ENCODE data around the gene MED25.
"Not testable (repeated sequence)": the region's sequence is repeated elsewhere in the genome, so short reads cannot be mapped to it uniquely, and the experiment has no call there.

Gene MED25

DNA sequence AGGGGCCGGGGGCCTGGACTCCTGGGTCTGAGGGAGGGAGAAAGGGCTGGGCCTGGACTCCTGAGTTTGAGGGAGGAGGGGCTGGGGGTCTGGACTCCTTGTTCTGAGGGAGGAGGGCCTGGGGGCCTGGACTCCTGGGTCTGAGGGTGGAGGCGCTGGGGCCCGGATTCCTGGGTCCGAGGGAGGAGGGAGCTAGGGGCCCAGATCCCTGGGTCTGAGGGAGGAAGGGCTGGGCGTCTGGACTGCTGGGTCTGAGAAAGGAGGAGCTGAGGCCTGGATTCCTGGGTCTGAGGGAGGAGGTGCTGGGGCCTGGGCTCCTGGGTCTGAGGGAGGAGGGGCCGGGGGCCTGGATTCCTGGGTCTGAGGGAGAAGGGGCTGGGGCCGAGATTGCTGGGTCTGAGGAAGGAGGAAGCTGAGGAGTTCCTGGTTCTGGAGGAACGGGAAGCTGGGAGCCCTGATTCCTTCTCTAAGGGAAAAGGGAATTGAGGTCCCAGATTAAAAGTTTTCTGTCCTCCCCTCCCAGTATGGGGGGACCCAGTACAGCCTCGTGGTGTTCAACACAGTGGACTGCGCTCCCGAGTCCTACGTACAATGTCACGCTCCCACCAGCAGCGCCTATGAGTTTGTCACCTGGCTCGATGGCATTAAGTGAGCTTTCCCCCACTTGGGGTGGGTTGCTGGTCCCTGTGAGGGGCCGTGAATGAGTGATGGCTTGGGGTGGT is 721 bp downstream of the MED25 start:
- no peak for DNase-seq

DNA sequence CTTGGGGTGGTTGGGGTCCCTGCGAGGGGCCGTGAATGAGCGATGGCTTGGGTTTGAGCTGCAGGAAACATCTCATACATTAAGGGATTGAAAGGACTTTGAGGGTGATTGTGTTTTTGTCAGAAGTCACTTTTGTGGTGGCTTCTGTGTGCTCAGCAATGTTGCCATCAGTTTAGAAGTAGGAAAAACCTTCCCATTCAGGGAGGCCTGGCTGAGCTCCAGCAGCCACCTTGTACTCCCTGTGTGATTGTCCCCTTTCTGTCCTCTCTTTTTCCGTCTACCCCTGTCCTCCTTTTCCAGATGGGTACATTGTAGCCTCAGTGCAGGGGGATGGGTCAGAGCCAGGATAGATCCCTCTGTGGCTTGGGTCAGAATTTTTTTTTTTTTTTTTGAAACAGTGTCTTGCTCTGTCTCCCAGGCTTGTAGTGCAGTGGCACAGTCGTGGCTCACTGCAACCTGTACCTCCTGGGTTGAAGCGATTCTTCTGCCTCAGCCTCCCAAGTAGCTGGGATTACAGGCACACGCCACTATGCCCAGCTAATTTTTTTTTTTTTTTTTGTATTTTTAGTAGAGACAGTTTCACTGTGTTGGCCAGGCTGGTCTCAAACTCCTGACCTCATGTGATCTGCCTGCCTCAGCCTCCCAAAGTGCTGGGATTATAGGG is 1.5 kb downstream of the MED25 start:
- DNase-seq: not testable (repeated sequence)

DNA sequence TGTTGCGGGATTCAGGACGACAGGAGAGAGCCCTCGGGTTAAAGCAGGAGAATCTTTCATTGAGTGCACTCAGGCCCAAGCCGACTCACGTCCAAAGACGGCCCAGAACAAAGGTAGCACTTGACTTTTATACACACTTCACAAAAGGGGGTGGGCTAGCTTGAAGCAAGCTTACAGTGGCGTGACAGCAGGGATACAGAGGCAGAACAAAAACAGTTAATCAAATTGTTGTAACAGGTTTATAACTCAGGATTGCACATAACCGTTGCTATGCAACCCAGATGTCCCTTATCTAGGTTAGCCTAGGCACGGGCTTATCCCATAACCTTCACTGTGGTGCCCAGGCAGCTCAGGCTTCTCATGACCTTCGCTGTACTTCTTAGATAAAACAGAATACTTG is 2.0 kb downstream of the MED25 start:
- DNase-seq: no peak

DNA sequence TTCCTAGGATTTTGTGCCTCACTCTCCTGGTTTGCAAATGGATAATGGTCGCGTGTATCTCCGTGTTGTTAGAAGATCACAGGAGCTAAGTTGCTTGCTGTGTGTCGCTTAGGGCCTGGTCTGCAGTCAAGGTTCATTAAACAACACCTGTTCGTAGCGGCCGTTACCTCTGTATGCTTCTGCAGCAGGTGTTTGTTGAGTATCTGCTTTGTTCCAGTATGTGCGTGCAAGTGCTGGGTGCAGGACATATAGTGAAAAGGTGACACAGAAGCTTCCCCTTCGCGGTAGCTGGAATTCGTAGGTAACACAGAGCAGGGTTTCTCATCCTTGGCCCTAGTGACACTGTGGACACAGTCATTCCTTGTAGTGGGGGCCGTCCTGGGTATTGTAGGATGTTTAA is 5.4 kb downstream of the MED25 start:
- DNase-seq: no peak

DNA sequence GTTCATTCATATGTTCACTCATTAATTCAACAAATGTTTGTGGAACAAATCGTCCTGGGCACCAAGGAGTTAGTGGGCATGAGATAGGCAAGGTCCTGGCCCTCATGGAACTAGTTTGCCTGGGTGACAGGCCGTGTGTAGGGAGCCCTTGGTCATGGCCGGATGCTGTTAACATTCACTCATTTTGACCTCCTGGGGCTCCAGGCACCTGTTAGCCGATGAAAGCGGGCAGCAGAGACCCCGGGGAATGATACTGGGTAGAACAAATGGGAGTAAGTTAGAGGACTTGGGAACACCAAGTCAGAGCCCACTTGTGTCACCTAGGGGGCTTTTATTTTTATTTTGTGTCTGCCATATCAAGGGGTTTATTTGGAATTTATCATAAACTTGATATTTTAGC is 6.6 kb downstream of the MED25 start:
- no peak for DNase-seq

DNA sequence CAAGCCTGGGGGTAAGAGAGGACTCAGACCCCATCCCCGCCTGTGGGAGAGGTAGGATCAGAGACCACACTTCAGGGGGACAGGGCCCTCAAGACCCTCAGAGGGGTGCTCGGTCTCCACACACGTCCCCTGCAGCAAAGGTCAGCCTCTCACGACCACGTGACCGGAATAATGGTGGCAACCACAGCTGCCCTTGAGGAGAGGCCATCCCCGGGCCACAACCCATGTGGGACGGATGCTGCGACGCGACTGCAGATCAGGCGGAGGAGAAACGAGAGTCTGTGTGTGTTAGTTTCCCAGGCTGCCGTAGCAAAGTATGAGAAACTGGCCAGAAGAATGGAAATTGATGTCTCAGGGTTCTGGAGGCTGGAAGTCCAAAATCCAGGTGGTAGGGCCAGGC is 8.9 kb downstream of the MED25 start:
- no peak for DNase-seq

DNA sequence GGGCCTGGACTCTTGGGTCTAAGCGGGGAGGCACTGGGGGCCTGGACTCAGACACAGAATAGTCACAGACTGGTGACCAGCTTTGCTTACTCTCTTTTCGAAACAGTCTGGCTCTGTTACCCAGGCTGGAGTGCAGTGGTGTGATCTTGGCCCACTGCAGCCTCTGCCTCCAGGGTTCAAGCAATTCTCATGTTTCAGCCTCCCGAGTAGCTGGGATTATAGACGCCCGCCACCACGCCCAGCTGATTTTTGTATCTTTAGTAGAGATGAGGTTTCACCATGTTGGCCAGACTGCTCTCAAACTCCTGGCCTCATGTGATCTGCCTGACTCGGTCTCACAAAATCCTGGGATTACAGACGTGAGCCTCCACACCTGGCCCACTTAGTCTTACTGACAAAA is 11.1 kb downstream of the MED25 start:
- DNase-seq: no peak

DNA sequence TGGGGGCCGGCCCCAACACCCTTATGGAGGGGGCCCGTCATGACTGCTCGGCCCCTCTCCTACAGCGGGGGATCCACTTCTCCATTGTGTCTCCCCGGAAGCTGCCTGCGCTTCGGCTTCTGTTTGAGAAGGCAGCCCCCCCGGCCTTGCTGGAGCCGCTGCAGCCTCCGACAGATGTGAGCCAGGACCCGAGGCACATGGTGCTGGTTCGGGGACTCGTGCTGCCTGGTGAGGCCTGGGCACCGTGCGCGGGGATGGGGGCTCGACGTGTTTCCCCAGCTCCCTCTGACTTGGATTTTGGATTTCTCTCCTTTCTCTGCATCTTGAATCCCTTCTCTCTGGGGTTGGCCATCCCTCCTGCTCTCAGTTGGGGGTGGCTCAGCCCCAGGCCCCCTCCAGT is 11.6 kb downstream of the MED25 start:
- no peak for DNase-seq

DNA sequence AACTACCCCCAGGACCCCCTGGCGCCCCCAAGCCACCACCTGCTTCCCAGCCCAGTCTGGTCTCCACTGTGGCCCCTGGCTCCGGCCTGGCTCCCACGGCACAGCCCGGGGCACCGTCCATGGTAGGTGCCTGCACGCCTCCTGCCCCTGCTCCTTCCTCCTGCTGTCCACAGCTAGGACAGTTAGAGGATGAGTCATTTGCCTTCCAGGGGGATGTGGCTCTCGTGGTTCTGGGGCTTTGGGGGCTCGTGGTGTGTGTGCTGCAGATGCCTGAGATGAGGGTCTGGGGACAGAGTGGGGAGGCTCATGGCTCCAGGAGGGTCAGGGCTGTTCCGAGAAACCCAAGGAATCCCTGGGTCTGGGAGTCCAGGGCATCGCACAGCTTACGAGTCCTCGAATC is 12.7 kb downstream of the MED25 start:
- DNase-seq: no peak

DNA sequence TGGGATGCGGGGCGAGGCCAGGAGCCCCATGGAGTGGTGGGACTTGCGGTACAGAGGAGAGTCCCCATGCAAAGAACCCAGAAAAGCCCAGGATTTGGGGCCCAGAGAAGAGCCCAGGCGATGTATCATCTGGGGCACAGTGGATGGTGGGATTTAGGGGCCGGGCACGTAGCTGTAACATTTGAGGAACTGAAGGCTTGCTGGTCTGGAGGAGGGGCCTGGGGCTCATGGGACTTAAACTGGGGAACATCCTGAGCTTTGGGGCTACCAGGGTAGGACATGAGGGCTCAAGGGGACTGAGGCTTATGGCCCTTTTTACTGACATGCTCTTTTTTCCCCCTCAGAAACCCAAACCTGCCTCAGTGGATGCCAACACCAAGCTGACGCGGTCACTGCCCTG is 13.5 kb downstream of the MED25 start:
- DNase-seq: no peak

DNA sequence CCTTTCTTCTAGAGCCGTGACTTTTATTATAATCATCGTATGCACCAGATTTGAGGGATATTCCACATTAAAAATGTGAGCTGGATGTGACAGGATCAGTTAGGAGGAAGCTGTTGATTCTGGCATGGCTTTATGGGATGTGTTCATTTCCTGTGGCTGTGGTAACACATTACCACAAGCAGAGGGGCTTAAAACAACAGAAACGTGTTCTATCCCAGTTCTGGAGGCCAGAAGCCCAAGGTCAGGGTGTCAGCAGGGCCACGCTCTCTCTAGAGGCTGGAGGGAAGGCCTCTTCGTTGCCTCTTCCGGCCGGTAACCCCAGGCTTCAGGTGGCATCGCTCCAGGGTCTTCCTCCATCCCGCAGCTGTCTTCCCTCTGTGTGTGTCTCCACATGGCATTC is 14.5 kb downstream of the MED25 start:
- DNase-seq: no peak

DNA sequence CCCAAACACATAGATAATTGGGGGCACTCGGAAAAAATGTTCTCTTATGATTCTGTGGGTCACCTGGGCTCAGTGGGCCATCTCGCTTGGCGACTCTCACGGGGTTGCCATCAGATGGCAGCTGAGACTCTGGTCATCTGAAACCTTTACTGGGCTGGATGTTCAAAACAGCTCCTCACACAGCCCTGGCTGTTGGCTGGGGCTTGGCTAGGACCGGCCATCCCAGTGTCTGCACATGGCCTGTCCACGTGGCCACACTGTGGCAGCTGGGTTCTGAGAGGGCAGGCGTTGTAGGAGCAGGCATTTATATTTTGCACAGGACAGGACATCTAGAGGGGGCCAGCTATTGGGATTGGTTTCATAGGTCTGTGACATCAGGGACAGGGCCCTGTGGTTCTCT is 15.5 kb downstream of the MED25 start:
- no peak for DNase-seq

DNA sequence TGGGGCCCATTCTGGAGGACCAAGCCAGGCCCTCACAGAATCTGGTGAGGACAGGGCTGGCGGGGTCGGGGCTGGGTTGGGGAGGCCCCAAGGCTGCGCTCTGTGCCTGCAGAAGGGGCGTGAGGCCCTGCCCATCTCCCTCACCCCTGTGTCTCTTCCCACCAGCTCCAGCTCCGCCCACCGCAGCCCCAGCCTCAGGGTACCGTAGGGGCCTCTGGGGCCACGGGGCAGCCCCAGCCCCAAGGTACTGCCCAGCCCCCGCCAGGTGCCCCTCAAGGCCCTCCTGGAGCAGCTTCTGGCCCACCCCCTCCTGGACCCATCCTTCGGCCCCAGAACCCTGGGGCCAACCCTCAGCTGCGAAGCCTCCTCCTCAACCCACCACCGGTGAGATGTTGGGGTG is 17.5 kb downstream of the MED25 start:
- no peak for DNase-seq

DNA sequence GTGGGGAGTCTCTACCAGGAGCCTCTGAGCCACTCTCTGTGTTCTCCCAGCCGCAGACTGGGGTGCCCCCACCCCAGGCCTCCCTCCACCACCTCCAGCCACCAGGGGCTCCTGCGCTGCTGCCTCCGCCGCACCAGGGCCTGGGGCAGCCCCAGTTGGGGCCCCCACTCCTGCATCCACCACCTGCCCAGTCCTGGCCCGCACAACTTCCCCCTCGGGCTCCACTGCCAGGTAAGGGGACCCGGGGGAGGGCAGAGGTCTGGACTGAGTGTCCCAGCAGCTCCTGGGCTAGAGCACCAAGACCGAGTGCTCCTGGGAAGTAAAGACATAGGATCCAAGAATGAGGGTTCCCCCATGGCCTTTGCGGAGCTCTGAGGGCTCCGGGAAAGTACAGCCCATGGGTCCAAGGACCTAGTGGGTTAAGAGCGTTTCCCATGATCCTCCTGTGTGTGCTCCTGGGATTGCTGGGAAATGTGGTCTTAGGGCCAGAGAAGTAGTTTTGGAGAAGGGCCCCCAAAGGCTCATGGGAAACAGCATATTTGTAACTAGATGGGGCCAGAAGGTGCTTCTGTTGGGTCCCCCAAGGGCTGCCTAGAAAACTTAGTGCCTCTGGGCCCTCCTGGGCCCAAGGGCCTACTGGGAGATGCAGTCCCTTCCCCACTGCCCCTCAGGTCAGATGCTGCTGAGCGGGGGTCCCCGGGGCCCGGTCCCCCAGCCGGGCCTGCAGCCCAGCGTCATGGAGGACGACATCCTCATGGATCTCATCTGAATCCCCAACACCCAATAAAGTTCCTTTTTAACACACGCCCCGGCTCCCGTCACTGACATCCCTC is 18.3 kb downstream of the MED25 start:
- DNase-seq: no peak

DNA sequence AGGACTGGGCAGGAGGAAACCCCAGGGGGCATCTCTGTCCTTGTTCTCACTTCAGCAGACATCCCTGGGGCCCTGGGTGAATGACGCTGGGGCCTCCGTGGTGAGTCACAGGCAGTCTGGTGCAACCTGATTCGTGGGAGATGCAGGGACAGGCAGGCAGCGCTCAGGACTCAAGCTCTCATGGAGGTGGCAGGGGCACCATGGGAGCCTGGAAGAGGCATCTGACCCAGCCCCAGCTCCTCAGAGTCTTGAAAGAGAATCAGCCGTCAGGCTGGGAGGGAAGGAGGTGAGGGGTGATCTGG is 18.9 kb downstream of the MED25 start:
- no peak for DNase-seq

DNA sequence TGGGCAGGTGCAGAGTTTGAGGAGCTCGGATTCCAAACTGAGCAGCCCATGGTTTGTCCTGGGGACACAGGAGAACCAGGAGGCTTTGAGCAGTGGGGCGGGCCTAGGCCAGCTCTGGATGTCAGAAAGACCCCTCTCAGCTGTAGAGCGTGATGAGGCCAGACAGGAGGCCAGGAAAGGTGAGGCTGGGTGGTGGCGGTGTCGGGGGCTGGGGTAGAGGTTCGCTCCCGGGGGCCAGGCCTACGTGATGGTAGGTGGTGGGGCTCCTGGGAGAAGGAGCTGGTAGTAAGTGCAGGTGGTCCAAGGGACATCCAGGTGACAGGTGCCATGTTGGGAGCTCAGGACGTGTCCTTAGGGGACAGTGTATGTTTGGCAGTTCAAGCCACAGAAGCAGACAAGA is 19.3 kb downstream of the MED25 start:
- DNase-seq: no peak

DNA sequence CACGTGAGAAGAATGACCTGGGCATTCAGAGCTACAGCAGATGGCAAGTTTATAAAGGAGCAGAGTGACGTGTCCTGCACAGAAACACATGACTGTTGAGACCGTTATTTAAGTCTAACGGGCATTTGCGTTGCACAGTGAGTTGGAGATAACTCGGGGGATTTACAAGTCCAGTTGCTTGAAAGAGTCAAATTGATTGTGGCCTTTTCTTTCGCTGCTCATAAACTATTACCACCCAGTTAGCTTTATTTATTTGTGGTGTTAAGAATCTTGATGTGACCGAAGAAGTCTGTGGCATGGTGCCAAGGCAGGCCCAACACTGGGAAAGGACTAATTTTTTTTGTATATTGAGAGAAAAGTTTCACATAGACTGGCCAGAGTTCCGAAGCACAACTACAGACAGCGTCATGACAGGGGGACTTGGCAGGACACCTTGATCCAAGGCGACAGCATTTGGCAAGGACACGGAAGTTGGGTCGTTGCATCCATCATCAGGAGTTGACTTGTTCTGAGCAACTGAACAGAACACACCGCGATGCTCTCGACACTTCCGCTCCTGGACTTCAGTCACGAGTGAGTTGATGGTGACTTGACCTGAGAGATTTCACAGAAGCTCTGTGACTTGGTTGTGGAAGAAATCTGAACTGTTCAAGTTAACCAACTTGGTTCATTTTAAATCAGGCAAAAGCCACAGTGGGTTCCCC is 20.9 kb downstream of the MED25 start:
- no peak for DNase-seq

DNA sequence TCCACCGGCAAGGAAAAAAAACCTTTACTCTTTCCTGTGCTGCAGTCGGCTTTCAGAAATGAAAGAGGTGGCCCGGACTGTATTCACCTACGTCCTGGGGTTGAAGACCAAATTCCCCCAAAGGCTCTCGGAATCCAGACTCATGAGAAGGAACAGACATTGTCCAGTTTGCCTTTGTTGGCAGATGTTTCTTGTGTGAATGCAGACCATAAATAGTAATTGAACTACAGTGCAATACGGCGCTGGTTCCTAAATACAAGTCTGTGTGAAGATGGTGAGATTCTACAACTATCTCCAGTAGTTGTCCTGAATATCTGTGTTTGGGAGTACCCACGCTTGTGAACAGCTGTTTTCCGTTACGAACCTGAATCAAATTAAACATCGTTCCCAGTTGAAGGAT is 21.6 kb downstream of the MED25 start:
- DNase-seq: no peak

DNA sequence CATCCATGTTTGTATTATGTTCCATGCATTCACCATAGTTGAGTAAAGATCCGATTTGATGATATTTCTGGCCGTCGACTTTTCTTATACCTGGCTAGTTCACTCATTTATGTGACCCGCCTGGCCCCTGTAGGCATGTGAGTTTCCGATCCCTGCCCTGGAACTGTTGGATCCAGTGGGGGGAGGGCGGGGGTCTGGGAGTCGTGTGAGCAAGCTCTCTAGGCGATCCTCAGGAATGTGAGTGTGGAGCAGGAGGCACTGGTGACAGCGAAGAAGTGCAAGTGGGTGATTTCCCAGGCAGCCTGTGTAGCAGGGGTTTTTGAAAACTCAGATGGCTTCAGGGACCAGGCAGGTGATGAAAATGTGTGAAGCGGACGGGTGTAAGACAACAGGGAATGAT is 22.2 kb downstream of the MED25 start:
- no peak for DNase-seq

DNA sequence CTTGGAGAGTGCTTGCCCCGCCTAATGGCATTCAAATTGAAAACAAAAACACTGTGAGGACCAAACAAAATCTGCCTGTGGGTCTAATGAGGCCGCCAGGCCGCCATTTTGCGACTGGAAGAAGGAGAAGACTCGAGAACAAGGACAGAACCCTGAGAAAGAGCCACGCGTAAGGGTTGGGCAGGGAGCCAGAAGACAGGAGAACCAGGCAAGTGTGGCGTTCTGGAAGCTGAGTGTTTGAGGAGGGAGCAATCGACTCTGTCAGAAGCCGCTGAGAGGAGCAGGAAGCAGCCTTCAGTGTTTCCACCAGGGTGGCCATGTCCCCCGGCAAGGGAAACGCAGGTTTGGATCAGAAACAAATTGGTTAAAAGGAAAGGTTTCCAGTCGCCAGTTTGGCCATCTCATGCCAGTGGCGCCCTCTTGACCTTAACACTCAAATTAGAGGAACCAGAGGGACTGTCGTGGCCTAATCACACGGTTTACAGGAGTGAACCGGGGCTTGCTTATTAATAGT is 22.7 kb downstream of the MED25 start:
- no peak for DNase-seq

DNA sequence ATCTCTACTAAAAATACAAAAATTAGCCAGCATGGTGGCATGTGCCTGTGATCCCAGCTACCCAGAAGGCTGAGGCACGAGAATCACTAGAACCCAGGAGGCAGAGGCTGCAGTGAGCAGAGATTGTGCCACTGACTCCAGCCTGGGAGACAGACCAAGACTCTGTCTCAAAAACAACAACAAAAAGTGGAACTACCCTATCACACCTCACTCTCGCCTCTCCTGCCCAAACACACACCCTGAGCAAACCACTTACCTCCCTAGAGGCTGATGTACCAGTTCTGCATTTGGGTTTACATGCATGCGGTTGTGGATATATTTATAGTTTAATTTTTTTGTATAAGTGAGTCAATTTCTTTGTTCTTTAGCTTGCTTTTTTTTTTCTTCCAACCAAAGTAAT is 25.2 kb downstream of the MED25 start:
- DNase-seq: no peak

DNA sequence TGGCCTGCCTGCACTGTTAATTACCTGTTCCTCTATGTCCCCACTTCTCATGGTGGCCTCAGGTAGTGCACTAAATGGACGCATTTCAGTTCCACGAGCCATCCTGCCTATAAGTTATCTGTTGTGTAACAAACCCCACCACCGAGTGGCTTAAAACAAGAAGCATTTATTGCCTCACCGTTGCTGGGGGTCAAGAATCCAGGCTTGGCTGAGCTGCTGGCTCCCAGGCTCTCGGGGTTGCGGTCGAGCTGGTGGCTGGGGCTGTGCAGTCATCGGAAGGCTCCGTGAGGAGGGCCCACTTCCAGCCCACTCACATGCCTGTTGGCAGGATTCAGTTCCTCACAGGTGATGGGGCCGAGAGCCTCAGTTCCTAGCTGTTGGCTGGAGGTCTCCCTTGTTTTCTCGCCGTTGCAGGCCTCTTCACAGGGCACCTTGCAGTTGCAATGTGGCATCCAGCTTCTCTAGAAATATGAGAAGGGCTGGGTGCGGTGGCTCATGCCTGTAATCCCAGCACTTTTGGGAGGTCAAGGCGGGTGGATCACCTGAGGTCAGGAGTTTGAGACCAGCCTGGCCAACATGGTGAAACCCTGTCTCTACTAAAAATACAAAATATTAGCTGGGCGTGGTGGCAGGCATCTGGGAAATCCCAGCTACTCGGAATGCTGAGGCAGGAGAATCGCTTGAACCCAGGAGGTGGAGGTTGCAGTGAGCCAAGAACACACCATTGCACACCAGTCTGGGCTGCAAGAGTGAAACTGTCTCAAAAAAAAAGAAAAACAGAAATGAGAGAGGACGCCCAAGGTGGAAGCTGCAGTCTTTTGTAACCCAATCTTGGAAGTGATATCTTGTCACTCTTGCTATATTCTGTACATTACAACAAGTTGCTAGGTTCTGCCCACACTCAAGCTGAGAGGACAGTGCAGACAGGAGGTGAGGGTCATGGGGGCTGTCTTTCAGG is 26.3 kb downstream of the MED25 start:
- no peak for DNase-seq

Data from right forelimb (tissue), 1 donor.